Brain microvascular endothelial cell (primary cell): ENCODE measurements around the gene SNF8.

Experiments used
- DNase-seq: peaks from one replicate; pipeline ENCODE4 v3.0.0-alpha.2; 2020
- H3K27ac ChIP-seq: fragments of 250-450 bp; sonication (Bioruptor Pico); 2 replicates; pipeline ENCODE4 v1.5.1; 2020; ENCODE audit warnings: mild to moderate bottlenecking, moderate library complexity
- H3K27me3 ChIP-seq: fragments of 250-450 bp; sonication (Bioruptor Pico); replicated peaks from 2 replicates; pipeline ENCODE4 v1.5.1; 2020; ENCODE audit warnings: mild to moderate bottlenecking
- H3K36me3 ChIP-seq: fragments of 250-450 bp; sonication (Bioruptor Pico); replicated peaks from 2 replicates; pipeline ENCODE4 v1.5.1; 2020; ENCODE audit warnings: mild to moderate bottlenecking
- H3K4me3 ChIP-seq: 2 replicates; pipeline ENCODE4 v1.5.1; 2011; ENCODE audit warnings: low read depth, mild to moderate bottlenecking, control low read depth, low read length, moderate library complexity
- in situ Hi-C: cut with HindIII; loops from 2 replicates; pipeline ENCODE4 v1.10.0; 2017; ENCODE audit warnings: low sequenced_read_pairs, low pct_ligation_motif_present
- TF ChIP-seq, protein P1 (sequence below): IDR thresholded peaks from 2 replicates; pipeline ENCODE4 v1.5.1; 2011; ENCODE audit warnings: low read depth, mild to moderate bottlenecking, moderate library complexity, low read length, control low read depth, inconsistent platforms; ENCODE audit errors: missing control alignments

Gene SNF8

GRCh38 chr17:48985436-48986245 is 41.0 kb upstream of the SNF8 start:
- no peak overlapping the region for H3K27ac ChIP-seq
- H3K36me3 ChIP-seq = no peaks in the 10 kb centered on the region
- in situ Hi-C loops = no loop called here
- TF ChIP-seq, protein P1, sequence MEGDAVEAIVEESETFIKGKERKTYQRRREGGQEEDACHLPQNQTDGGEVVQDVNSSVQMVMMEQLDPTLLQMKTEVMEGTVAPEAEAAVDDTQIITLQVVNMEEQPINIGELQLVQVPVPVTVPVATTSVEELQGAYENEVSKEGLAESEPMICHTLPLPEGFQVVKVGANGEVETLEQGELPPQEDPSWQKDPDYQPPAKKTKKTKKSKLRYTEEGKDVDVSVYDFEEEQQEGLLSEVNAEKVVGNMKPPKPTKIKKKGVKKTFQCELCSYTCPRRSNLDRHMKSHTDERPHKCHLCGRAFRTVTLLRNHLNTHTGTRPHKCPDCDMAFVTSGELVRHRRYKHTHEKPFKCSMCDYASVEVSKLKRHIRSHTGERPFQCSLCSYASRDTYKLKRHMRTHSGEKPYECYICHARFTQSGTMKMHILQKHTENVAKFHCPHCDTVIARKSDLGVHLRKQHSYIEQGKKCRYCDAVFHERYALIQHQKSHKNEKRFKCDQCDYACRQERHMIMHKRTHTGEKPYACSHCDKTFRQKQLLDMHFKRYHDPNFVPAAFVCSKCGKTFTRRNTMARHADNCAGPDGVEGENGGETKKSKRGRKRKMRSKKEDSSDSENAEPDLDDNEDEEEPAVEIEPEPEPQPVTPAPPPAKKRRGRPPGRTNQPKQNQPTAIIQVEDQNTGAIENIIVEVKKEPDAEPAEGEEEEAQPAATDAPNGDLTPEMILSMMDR = no peak
- no peak for DNase-seq
- H3K27me3 ChIP-seq = peaks cover 9% of the 10 kb centered on the region
- no peak overlapping the region for H3K4me3 ChIP-seq

- DNase-seq = no peak
- TF ChIP-seq, protein P1 = no peak
- H3K36me3 ChIP-seq = no peaks in the 10 kb centered on the region
- H3K27me3 ChIP-seq = no peaks in the 10 kb centered on the region
- in situ Hi-C loops = no loop called here
- H3K4me3 ChIP-seq = no peak overlapping the region
- H3K27ac ChIP-seq = no peak overlapping the region
Observed at GRCh38 chr17:48981927-48982539, 37.4 kb upstream of the SNF8 start.

- Histone ChIP-seq H3K27ac (no peak overlapping the region), H3K27me3 (no peaks in the 10 kb centered on the region), H3K4me3 (no peak overlapping the region), H3K36me3 (no peaks in the 10 kb centered on the region)
- DNase-seq = no peak
- TF ChIP-seq, protein P1 = no peak
- in situ Hi-C loops = no loop called here
Observed at GRCh38 chr17:48973806-48974205, 29.2 kb upstream of the SNF8 start.

DNA sequence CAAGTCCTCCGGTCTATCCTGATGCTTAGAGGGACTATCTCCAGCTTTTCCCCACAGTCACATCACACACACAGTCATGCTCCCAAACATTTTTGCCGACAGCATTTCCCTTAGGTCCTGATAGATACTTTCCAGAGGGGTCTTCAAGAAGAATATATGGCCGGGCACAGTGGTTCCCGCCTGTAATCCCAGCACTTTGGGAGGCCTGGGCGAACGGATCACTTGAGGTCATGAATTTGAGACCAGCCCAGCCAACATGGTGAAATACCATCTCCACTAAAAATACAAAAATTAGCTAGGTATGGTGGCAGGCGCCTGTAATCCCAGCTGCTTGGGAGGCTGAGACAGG is 28.1 kb upstream of the SNF8 start:
- in situ Hi-C loops = no loop called here
- TF ChIP-seq, protein P1 = no peak
- H3K36me3 ChIP-seq = no peaks in the 10 kb centered on the region
- H3K27ac ChIP-seq = peak overlapping the region; percentile 94
- H3K4me3 ChIP-seq = peak overlapping the region; percentile 3
- H3K27me3 ChIP-seq = no peaks in the 10 kb centered on the region
- DNase-seq = no peak

GRCh38 chr17:48970865-48971687 is 26.4 kb upstream of the SNF8 start:
- in situ Hi-C loops = no loop called here
- H3K27me3 ChIP-seq = no peaks in the 10 kb centered on the region
- TF ChIP-seq, protein P1 = no peak
- no peak for DNase-seq
- no peak overlapping the region for H3K27ac ChIP-seq
- H3K4me3 ChIP-seq = no peak overlapping the region
- no peaks in the 10 kb centered on the region for H3K36me3 ChIP-seq
